Nephron progenitor cell (in vitro differentiated cells): ENCODE measurements around the gene CYFIP1.
"Not testable (repeated sequence)": the region's sequence is repeated elsewhere in the genome, so short reads cannot be mapped to it uniquely, and the experiment has no call there.

Experiments used
- DNase-seq: peaks from one replicate; pipeline ENCODE4 v3.0.0; 2021
- H3K27ac Mint-ChIP-seq: 2 replicates; pipeline ENCODE4 v1.8.0; 2021; ENCODE audit warnings: mild to moderate bottlenecking, moderate library complexity, mixed read lengths
- H3K27me3 Mint-ChIP-seq: 2 replicates; pipeline ENCODE4 v1.8.0; 2021; ENCODE audit warnings: mild to moderate bottlenecking, low read depth, mixed read lengths; ENCODE audit not compliant: poor library complexity
- H3K36me3 Mint-ChIP-seq: 2 replicates; pipeline ENCODE4 v1.8.0; 2021; ENCODE audit warnings: low read depth, mixed read lengths
- H3K4me1 Mint-ChIP-seq: 2 replicates; pipeline ENCODE4 v1.8.0; 2021; ENCODE audit warnings: mixed read lengths
- H3K4me3 Mint-ChIP-seq: 2 replicates; pipeline ENCODE4 v1.8.0; 2021; ENCODE audit warnings: mild to moderate bottlenecking, moderate library complexity, mixed read lengths
- H3K9me3 Mint-ChIP-seq: 2 replicates; pipeline ENCODE4 v1.8.0; 2021; ENCODE audit warnings: mild to moderate bottlenecking, moderate library complexity, mixed read lengths
- TF ChIP-seq, protein P1 (sequence below): fragments of 200-600 bp; sonication (generic); IDR thresholded peaks from 2 replicates; pipeline ENCODE4 v1.5.0; 2021; ENCODE audit warnings: antibody characterized with exemption

The CYFIP1 gene

DNA sequence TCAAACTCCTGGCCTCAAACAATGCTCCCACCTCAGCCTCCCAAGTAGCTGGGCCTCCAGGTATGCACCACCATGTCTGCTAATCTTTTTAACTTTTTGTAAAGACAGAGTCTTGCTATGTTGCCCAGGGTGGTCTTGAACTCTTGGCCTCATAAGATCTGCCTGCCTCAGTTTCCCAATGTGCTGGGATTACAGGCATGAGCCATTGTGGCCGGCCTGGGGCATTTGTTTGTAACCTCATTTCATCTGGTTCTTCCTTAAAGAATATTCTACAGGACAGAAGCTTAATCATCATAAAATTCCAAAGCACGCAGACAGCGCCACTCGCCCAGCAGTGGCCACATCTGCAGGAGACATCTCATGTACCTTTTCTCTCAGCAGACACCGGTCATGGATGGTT is 23.6 kb upstream of the CYFIP1 start:
- DNase-seq, result no peak
- Mint-ChIP-seq H3K4me1 (no peaks in the 10 kb centered on the region), H3K9me3 (no peaks in the 10 kb centered on the region)

GRCh38 chr15:23002920-23003319 is 22.8 kb upstream of the CYFIP1 start:
- no peaks in the 10 kb centered on the region for H3K9me3 Mint-ChIP-seq
- H3K4me1 Mint-ChIP-seq, result no peaks in the 10 kb centered on the region
- DNase-seq, result no peak
- no peak overlapping the region for H3K27ac Mint-ChIP-seq
- peaks cover 63% of the 10 kb centered on the region for H3K36me3 Mint-ChIP-seq
- H3K27me3 Mint-ChIP-seq, result no peaks in the 10 kb centered on the region
- TF ChIP-seq, protein P1, sequence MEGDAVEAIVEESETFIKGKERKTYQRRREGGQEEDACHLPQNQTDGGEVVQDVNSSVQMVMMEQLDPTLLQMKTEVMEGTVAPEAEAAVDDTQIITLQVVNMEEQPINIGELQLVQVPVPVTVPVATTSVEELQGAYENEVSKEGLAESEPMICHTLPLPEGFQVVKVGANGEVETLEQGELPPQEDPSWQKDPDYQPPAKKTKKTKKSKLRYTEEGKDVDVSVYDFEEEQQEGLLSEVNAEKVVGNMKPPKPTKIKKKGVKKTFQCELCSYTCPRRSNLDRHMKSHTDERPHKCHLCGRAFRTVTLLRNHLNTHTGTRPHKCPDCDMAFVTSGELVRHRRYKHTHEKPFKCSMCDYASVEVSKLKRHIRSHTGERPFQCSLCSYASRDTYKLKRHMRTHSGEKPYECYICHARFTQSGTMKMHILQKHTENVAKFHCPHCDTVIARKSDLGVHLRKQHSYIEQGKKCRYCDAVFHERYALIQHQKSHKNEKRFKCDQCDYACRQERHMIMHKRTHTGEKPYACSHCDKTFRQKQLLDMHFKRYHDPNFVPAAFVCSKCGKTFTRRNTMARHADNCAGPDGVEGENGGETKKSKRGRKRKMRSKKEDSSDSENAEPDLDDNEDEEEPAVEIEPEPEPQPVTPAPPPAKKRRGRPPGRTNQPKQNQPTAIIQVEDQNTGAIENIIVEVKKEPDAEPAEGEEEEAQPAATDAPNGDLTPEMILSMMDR, result no peak
- no peak overlapping the region for H3K4me3 Mint-ChIP-seq

More for the DNA sequence above, 23.6 kb upstream of the CYFIP1 start:
- peaks cover 63% of the 10 kb centered on the region for H3K36me3 Mint-ChIP-seq
- no peak overlapping the region for H3K4me3 Mint-ChIP-seq
- TF ChIP-seq, protein P1, result no peak
- no peaks in the 10 kb centered on the region for H3K27me3 Mint-ChIP-seq
- no peak overlapping the region for H3K27ac Mint-ChIP-seq

- H3K4me1 Mint-ChIP-seq, result peaks cover 6% of the 10 kb centered on the region
- H3K36me3 Mint-ChIP-seq, result peaks cover 54% of the 10 kb centered on the region
- H3K27ac Mint-ChIP-seq, result no peak overlapping the region
- no peak overlapping the region for H3K4me3 Mint-ChIP-seq
- TF ChIP-seq, protein P1, result no peak
- H3K27me3 Mint-ChIP-seq, result no peaks in the 10 kb centered on the region
- DNase-seq, result no peak
- no peaks in the 10 kb centered on the region for H3K9me3 Mint-ChIP-seq
Observed at GRCh38 chr15:22995795-22996194, 15.6 kb upstream of the CYFIP1 start.

- Mint-ChIP-seq H3K9me3 (no peaks in the 10 kb centered on the region), H3K4me1 (peaks cover 15% of the 10 kb centered on the region), H3K27me3 (no peaks in the 10 kb centered on the region), H3K4me3 (no peak overlapping the region), H3K36me3 (peaks cover 33% of the 10 kb centered on the region), H3K27ac (peak overlapping the region; percentile 34)
- TF ChIP-seq, protein P1, result no peak
- DNase-seq, result no peak
Observed at GRCh38 chr15:22992024-22992326, 11.8 kb upstream of the CYFIP1 start.

- no peak overlapping the region for H3K4me3 Mint-ChIP-seq
- H3K36me3 Mint-ChIP-seq, result peaks cover 16% of the 10 kb centered on the region
- peaks cover 15% of the 10 kb centered on the region for H3K4me1 Mint-ChIP-seq
- no peak for DNase-seq
- no peaks in the 10 kb centered on the region for H3K27me3 Mint-ChIP-seq
- peak overlapping the region; percentile 57 for H3K27ac Mint-ChIP-seq
- H3K9me3 Mint-ChIP-seq, result no peaks in the 10 kb centered on the region
- TF ChIP-seq, protein P1, result no peak
Observed at GRCh38 chr15:22989576-22990477, 9.7 kb upstream of the CYFIP1 start.

GRCh38 chr15:22988811-22989210 is 8.6 kb upstream of the CYFIP1 start:
- H3K27ac Mint-ChIP-seq, result no peak overlapping the region
- H3K4me3 Mint-ChIP-seq, result no peak overlapping the region

GRCh38 chr15:22981931-22982330 is 1.8 kb upstream of the CYFIP1 start:
- H3K27ac Mint-ChIP-seq, result not testable (repeated sequence)

More at GRCh38 chr15:22988811-22989210, 8.6 kb upstream of the CYFIP1 start:
- TF ChIP-seq, protein P1, result no peak
- peaks cover 15% of the 10 kb centered on the region for H3K4me1 Mint-ChIP-seq
- no peak for DNase-seq
- peaks cover 10% of the 10 kb centered on the region for H3K36me3 Mint-ChIP-seq
- no peaks in the 10 kb centered on the region for H3K9me3 Mint-ChIP-seq
- no peaks in the 10 kb centered on the region for H3K27me3 Mint-ChIP-seq

More at GRCh38 chr15:22981931-22982330, 1.8 kb upstream of the CYFIP1 start:
- peak overlapping the region; percentile 4 for H3K4me3 Mint-ChIP-seq
- H3K27me3 Mint-ChIP-seq, result peaks cover 19% of the 10 kb centered on the region
- not testable (repeated sequence) for DNase-seq, H3K9me3 Mint-ChIP-seq, H3K36me3 Mint-ChIP-seq
- H3K4me1 Mint-ChIP-seq, result peaks cover 16% of the 10 kb centered on the region
